Stimulated activated CD8-positive, alpha-beta memory T cell treated with anti-CD3 and anti-CD28 coated beads, Interleukin-7, amount 100 ng/mL, for 4 hours (primary cell): ENCODE data around the gene NXPE3.
A peak's percentile ranks its signal among the peaks of the same experiment; 100 is the strongest.
"Not testable (repeated sequence)": the region's sequence is repeated elsewhere in the genome, so short reads cannot be mapped to it uniquely, and the experiment has no call there.

Experiments used
- DNase-seq, 2 donors: peaks; one replicate each; pipeline ENCODE4 v3.0.0-alpha.2; 2020; ENCODE audit warnings: low read depth in 2 of 2

The NXPE3 gene

GRCh38 chr3:101779047-101779821 is at the start of gene NXPE3:
Gene NXPE3 (plus strand): TSS chr3:101779211. CDS start chr3:101785597, 6,386 bp downstream.
- peak; percentile 87 to 92 for DNase-seq

GRCh38 chr3:101729586-101729985 is 49.4 kb upstream of the NXPE3 start:
- DNase-seq = no peak

- DNase-seq = no peak
Observed at GRCh38 chr3:101730839-101731238, 48.2 kb upstream of the NXPE3 start.

- DNase-seq = no peak
Observed at GRCh38 chr3:101732240-101732641, 46.8 kb upstream of the NXPE3 start.

- DNase-seq = no peak
Observed at GRCh38 chr3:101735833-101736232, 43.2 kb upstream of the NXPE3 start.

GRCh38 chr3:101741914-101742313 is 37.1 kb upstream of the NXPE3 start:
- not testable (repeated sequence) for DNase-seq

GRCh38 chr3:101744811-101745210 is 34.2 kb upstream of the NXPE3 start:
- no peak for DNase-seq

- DNase-seq = not testable (repeated sequence)
Observed at GRCh38 chr3:101745934-101746333, 33.1 kb upstream of the NXPE3 start.

- DNase-seq = not testable (repeated sequence)
Observed at GRCh38 chr3:101753386-101754113, 25.5 kb upstream of the NXPE3 start.

- no peak for DNase-seq
Observed at GRCh38 chr3:101758224-101758623, 20.8 kb upstream of the NXPE3 start.

GRCh38 chr3:101762041-101762646 is 16.9 kb upstream of the NXPE3 start:
- DNase-seq = no peak

- DNase-seq = not testable (repeated sequence)
Observed at GRCh38 chr3:101777745-101778281, 1.2 kb upstream of the NXPE3 start.

GRCh38 chr3:101778385-101779046 is 495 bp upstream of the NXPE3 start:
- no peak for DNase-seq

- no peak for DNase-seq
Observed at GRCh38 chr3:101779822-101780381, 891 bp downstream of the NXPE3 start.

GRCh38 chr3:101780661-101781060 is 1.6 kb downstream of the NXPE3 start:
- no peak for DNase-seq

- no peak for DNase-seq
Observed at GRCh38 chr3:101781166-101781565, 2.2 kb downstream of the NXPE3 start.

- no peak for DNase-seq
Observed at GRCh38 chr3:101784855-101785613, 6.0 kb downstream of the NXPE3 start.

- DNase-seq = no peak
Observed at GRCh38 chr3:101791778-101792177, 12.8 kb downstream of the NXPE3 start.

- no peak for DNase-seq
Observed at GRCh38 chr3:101796077-101796680, 17.2 kb downstream of the NXPE3 start.

GRCh38 chr3:101801174-101801573 is 22.2 kb downstream of the NXPE3 start:
- DNase-seq = no peak
